ENCODE data around the gene SNRPE. TPM values are rescaled to one million over a fixed set of nuclear protein-coding genes. Genes with fewer than 3 reads are reported as not detected.
A peak's percentile ranks its signal among the peaks of the same experiment; 100 is the strongest.

SNRPE gene
- total and polyA plus RNA-seq, 2 experiments from 2014 or later: 99.3 to 904 TPM

- Mint-ChIP-seq H3K27ac (no peak overlapping the region), H3K36me3 (ENCODE audit: low read depth) (peaks cover 95% of the 10 kb centered on the region), H3K4me3 (no peak overlapping the region), H3K27me3 (ENCODE audit: insufficient read depth, low read depth, poor library complexity) (peaks cover 5% of the 10 kb centered on the region), H3K9me3 (peaks cover 35% of the 10 kb centered on the region), H3K4me1 (peaks cover 4% of the 10 kb centered on the region; the same call in 2 of the 3 replicates)
- no peaks in the 10 kb centered on the region for H3K27me3 ChIP-seq (ENCODE audit: insufficient read depth)
- H4K20me1 ChIP-seq (replicated peaks; ENCODE audit: insufficient read depth): no peaks in the 10 kb centered on the region; the same call in 1 of the 2 replicates
- no peaks in the 10 kb centered on the region; the same call in 1 of the 2 replicates for H3K79me2 ChIP-seq (replicated peaks; ENCODE audit: insufficient read depth)
- 0 out of 2 replicates have a peak, but pooled peaks cover 4% of the 10 kb centered on the region for H3F3A ChIP-seq (replicated peaks; ENCODE audit: low read depth)
- ATAC-seq (no peak), DNase-seq (ENCODE audit: low spot score) (no peak)
- H3K27ac ChIP-seq (ENCODE audit: low read depth): 0 out of 2 replicates have a peak overlapping the region, but pooled peaks have one; percentile 32
- no peaks in the 10 kb centered on the region for H3K9me2 ChIP-seq (ENCODE audit: insufficient read depth)
- H3K4me2 ChIP-seq: no peak overlapping the region
- TF ChIP-seq ETS1 (IDR thresholded peaks at IDR 0.05) (no peak), ZNF114 (CRISPR knock-in tag; IDR thresholded peaks at IDR 0.05) (no peak), ZNF462 (CRISPR knock-in tag; IDR thresholded peaks at IDR 0.05) (no peak), ZNF331 (CRISPR knock-in tag; IDR thresholded peaks at IDR 0.05; ENCODE audit: low read depth) (no peak), NANOG (IDR thresholded peaks at IDR 0.05; ENCODE audit: borderline replicate concordance) (no peak), EZH2phosphoT487 (IDR thresholded peaks at IDR 0.05; ENCODE audit: unreplicated experiment) (no peak), CREB1 (CRISPR knock-in tag; IDR thresholded peaks at IDR 0.05; ENCODE audit: low read depth) (no peak), POLR2AphosphoS5 (IDR thresholded peaks at IDR 0.05; ENCODE audit: low read depth) (no peak)
- TF ChIP-seq, protein P1, sequence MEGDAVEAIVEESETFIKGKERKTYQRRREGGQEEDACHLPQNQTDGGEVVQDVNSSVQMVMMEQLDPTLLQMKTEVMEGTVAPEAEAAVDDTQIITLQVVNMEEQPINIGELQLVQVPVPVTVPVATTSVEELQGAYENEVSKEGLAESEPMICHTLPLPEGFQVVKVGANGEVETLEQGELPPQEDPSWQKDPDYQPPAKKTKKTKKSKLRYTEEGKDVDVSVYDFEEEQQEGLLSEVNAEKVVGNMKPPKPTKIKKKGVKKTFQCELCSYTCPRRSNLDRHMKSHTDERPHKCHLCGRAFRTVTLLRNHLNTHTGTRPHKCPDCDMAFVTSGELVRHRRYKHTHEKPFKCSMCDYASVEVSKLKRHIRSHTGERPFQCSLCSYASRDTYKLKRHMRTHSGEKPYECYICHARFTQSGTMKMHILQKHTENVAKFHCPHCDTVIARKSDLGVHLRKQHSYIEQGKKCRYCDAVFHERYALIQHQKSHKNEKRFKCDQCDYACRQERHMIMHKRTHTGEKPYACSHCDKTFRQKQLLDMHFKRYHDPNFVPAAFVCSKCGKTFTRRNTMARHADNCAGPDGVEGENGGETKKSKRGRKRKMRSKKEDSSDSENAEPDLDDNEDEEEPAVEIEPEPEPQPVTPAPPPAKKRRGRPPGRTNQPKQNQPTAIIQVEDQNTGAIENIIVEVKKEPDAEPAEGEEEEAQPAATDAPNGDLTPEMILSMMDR (conservative IDR thresholded peaks at IDR 0.05; ENCODE audit: low read depth in 2 of 2): no peak
- H2AFZ ChIP-seq: no peak overlapping the region
- H3K4me1 ChIP-seq (ENCODE audit: insufficient read depth): no peaks in the 10 kb centered on the region
- H3K4me3 ChIP-seq: no peak overlapping the region
- H3K36me3 ChIP-seq (ENCODE audit: insufficient read depth): peaks cover 61% of the 10 kb centered on the region
These were observed 22.3 kb upstream of the SNRPE start for GRCh38 chr1:203839081-203839480.
